Left cardiac atrium (tissue), 4 donors: ENCODE measurements around the gene KSR2. TPM values are rescaled to one million over a fixed set of nuclear protein-coding genes. Genes with fewer than 3 reads are reported as not detected.
"Not testable (repeated sequence)": the region's sequence is repeated elsewhere in the genome, so short reads cannot be mapped to it uniquely, and the experiment has no call there.

Source experiments
- ATAC-seq, 2 donors: fragments of 200-7000 bp; cut with Tn5 transposase; one replicate each; pipeline ENCODE4 v1.9.1; 2020; ENCODE audit warnings: mild to moderate bottlenecking in 2 of 2, moderate library complexity in 2 of 2
- DNase-seq: peaks from one replicate; pipeline ENCODE4 v3.0.0-alpha.2; 2020
- intact Hi-C, 2 donors: fragments of 100-400 bp; cut with DNase I; formaldehyde crosslinking; loops; one replicate each; pipeline versions ENCODE4 v1.14.1 to v1.15.1; 2022 to 2023
- total RNA-seq, 2 donors: library from RNA; stranded (reverse); fragmentation: NEBNext Ultra II Directional; extraction: Animal tissue kit (Norgen Biotek cat#: 25700); gene quantifications; one replicate each; pipeline ENCODE4 v1.2.1, GENCODE V29; 2021
- donor health status: DM: no; HTN: yes; CAD: no.
- donor health status: DM: no; HTN: yes; CAD: no; lungs with severe emphysema.
- donor health status: DM: yes; HTN: yes; CAD: no.
- donor health status: Dilated cardiomyopathy.

KSR2 gene
- total RNA-seq, 2 donors from 2014 or later = under 0.01 to 0.05 TPM

DNA sequence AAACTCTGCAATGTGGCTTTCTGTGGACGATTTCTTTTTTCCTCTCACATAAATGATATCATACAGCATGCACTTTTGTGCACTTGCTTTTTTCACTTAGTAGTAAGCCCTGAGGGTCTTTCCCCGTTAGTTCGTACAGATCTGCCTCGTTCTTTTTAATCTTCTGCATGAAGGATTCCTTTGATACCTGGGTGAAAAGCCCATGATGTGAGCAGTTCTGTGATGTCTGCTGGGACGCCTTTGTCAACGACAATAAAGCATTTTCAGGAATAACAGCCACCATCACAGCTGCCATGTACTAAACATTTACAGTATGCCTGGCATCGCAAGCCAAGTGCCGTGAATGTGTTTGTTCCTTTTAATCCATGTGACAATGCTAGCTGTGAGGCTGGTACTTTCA, 99.2 kb downstream of the KSR2 start:
- intact Hi-C loops = no loop called here
- DNase-seq (no peak), ATAC-seq (no peak)

DNA sequence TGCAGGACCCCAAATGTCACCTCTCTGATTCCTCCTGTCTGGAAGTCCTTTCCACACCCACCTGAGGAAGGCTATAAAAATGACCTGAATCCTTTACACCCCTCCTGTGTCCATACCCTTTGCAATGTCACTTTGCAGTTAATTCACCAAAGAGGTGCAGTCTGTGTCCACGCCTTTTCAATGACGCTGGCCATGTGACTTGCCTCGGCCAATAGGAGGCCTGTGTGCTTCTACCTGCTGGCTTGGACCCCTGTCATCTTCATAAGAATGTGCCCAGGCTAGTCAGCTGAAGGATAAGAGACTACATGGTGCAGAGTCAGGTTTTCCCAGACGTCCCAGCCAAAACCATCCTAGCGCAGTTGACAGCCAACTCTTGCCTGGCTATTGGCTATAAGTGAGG, 101.4 kb downstream of the KSR2 start:
- no peak for ATAC-seq
- intact Hi-C loops = no loop called here
- DNase-seq = no peak

DNA sequence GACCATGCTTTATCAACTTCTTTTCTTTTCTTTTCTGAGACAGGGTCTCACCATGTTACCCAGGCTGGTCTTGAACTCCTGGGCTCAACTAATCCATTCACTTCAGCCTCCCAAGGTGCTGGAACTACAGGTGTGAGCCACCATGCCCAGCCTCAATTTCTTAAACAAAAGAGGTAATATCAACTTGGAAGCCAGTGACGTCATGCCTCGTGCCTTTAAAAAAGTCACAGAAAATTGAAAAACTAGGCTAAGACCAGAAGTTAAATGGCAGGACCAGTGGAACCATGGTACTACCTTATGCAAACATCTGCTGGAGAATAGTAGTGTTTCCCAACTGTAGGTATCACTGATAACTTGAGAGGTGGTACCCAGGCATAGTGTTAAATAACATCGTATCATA, 103.3 kb downstream of the KSR2 start:
- ATAC-seq (no peak), DNase-seq (no peak)
- intact Hi-C loops = no loop called here

DNA sequence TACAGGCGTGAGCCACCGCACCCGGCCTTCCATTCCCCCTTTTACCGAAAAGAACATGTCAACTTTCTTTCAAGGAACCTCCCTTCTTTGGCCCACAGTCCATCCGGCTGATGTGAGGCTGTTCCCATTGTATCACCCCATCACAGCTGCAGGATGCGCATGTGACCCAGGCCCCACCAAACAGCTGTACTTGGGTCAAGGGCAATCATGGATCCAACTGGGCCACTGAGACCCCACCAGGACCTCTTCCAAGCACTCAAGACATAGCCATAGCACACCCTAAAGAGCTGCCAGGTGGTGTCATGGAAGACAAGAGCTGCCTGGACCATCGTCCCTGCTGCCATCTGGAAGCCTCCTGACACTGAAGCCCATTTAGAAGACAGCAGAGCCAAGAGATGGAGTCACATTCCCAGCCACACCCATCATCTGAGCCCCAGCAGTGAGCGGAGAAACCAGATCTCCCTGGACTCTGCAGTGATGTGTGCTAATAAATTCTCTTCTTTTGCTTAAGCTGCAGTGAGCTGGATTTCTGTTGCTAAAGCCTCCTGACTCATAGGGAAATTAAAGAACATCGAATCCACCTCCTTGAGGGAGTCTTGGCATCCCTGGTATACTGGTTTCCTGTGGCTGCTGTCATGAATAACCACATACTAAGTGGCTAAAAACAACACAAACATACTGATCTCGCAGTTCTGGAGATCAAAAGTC, 105.6 kb downstream of the KSR2 start:
- intact Hi-C loops = no loop called here
- no peak for DNase-seq
- no peak for ATAC-seq

DNA sequence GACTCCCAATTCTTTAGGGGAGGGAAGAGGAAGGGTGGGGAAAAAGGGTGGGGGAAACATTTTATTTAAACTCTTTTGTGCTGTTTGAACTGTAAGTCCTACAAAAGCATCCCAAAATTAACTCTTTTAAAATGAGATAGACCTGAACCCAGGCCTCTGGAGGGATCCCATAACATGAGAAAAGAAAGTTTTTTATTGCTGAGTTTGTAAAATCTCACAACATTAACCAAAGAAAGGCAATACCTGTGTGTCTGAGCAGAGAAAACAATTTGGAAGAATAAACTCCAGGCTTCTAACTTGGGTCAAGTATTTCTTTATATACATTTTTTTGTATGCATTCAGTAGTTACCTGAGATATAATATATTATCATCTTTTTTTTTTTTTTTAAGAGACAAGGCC, 107.1 kb downstream of the KSR2 start:
- no peak for DNase-seq
- no peak for ATAC-seq
- intact Hi-C loops = no loop called here

DNA sequence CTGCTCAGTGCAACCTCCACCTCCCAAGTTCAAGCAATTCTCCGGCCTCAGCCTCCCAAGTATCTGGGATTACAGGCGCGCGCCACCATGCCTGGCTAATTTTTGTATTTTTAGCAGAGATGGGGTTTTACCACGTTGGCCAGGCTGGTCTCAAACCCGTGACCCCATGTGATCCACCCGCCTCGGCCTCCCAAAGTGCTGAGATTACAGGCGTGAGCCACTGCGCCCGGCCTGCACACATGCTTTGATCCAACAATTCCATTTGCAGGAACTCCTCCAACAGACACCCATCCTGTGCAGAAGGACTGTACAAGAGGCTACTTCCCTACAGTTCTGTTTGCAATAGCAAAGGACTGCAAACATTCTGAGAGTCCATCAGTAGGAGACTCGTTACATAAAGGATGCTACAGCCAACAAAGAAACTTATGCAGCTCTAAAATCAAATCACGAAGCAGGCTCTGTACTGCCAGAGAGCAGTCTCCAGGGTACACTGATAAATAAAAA, 108.0 kb downstream of the KSR2 start:
- DNase-seq, intact Hi-C loops, ATAC-seq: not testable (repeated sequence)

DNA sequence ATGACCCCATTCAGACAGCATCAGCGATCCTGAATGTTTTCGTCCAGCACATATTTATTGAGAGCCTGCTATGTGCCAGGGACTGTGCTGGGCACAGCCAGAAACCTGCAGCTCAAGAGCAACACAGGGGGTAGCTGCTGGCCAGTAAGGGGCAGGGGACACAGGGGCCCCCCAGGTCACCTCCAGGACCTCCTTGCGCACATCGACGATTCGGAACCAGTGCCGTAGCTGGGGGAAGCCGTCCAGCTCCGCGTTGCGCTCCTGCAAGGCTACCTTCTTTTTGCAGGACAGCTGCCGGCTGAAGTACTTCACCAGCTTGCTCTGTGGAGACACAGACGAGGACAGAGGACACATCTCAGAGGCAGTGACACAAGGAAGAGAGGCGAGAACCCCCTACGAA, 108.7 kb downstream of the KSR2 start:
- intact Hi-C loops = no loop called here
- DNase-seq = no peak
- no peak for ATAC-seq

DNA sequence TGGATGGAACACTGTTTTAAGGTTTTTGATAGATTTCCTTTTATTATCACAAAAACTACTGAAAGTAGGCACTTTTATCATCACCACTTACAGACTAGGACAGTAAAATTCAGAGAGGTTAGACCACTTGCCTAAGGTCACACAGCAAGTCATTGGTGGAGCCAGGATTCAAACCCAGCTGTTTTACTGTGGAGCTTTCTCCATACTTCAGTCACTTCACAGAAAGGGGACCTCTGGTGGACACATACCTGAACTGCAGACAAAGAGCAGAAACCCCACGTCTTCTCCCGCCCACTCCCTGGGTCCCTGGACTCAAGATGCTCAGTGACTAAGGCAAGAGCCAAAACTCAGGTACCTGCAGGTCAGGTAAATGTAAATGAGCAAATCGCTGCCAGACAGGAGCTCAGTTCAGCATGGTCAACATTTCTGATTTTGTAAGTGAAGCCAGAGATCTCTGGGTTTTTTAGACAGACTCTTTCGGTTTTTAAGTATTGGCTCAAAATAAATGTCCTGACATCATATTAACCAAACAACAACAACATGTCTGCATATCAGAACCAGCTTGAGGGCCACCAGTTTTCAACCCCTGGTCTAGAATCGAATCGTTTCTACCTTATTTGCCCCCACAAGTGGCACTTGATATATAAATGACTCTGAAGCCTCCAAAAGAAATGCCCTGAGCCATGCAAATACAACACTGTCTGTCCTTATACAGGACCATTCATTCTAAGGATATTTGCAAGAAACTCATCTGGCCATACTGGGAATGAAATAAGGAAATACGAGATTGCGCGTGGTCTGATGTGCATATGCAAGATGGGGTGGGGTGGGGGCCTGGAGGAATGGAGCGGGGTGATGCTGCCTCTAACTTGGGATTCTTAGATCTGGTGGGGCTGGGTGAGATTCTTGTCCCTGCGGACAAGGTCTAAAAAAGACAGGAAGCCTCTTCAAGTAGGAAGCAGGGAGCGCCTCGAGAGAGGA, 110.9 kb downstream of the KSR2 start:
- peak in 1 of 2 donors; percentile 37 for ATAC-seq
- intact Hi-C loops = no loop called here
- DNase-seq = no peak

DNA sequence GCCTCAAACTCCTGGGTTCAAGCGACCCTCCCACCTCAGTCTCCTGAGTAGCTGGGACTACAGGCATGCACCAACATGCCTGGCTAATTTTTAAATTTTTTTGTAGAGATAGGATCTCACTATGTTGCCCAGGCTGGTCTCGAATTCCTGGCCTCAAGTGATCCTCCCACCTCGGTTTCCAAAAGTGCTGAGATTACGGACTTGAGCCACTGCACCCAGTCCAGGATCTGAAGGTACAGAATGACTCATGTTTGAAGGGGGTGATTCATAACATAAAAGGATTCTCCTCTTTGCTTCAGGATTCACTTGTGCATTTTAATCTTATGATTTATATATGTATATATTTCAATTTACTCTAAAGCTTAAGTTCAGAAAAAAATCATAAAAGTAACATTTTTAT, 111.7 kb downstream of the KSR2 start:
- intact Hi-C loops = not testable (repeated sequence)

DNA sequence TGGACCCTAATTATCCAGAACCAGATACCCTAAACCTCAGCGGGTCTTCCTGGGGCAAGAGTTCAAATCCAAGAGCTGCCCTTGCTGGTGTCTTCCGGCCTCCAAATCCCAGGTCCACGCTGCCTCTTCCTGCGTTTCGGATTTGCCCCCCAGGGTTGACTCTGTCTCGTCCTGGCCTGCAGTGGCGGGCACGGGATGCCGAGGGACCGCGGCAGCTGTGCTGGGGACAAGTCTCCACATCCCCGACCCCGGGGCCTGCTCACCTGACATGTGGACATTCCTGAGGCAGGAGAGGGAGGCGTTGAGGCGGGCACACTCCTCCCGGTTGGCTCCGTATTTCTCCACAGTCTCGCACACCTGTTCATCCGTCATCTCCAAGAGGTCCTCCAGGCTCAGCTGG, 113.6 kb downstream of the KSR2 start:
- intact Hi-C loops = no loop called here
- ATAC-seq (no peak), DNase-seq (no peak)

More for the DNA sequence above, 111.7 kb downstream of the KSR2 start:
- ATAC-seq, DNase-seq: not testable (repeated sequence)

DNA sequence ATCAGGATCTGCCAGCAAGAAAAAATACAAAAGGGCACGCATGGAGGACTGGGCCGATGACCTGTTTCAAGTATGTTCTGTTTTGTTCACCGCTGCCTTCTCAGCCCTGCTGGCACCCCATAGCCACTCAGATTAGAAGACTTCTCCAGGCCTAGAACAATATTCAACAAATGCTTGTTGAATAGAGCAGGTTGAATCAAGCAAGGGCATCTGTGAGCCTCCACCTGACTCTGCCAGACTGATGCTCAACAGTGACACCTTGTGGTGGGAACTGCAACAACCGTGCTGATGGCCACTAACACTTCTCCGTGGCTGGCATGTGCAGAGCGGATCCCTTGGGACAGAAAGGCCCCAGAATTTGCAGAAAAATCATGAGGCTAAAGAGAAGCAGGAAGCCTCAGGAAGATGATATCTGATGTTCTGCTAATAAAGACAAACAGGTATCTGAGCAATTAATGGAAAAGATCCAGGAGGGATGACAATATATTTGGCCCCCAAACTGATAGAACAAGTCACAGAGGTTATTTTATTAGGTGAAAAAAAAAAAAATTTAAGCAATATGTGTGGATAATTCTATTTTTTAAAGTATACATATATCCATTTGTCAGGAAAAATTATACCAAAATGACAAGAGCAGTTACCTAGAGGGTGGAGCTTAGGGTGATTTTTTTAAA, 114.3 kb downstream of the KSR2 start:
- ATAC-seq (no peak), DNase-seq (no peak)
- intact Hi-C loops = no loop called here

DNA sequence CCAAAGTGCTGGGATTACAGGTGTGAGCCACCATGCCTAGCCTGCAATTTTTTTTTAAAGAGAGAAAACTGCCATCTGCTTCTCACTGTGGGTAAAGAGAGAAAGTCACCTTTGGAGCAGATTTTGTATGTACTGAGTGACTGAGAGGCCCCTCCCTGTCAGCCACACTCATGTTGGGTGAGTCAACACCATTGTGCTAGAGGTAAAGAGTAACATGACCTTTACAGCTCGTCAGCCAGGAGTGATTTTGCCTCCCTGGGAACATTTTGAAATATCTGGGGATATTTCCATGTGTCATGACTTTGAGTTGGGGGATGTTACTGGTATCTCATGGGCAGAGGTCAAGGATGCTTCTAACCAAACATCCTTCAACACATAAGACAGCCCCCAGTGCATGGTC, 115.2 kb downstream of the KSR2 start:
- no peak for ATAC-seq
- intact Hi-C loops = no loop called here

DNA sequence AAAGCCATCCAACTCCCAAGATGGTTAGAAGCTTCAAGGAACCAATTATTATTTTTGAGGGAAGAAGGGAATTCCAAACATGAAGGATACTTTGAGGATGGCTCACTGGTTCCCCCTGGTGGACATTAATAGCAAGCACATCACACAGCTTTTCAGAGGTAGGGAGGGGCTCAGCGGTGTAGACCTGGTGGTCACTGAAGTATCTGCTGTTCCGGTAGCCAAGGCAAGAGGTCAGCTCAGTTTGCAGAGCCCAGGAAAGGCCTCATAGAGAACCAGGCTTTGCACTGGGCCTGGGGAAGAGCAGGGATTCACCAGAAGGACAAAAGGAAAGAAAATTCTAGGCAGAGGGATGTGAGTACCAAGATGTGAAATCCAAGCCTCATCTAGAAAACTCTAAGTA, 118.7 kb downstream of the KSR2 start:
- intact Hi-C loops = no loop called here
- DNase-seq = no peak
- no peak for ATAC-seq

More for the DNA sequence above, 115.2 kb downstream of the KSR2 start:
- DNase-seq = no peak

DNA sequence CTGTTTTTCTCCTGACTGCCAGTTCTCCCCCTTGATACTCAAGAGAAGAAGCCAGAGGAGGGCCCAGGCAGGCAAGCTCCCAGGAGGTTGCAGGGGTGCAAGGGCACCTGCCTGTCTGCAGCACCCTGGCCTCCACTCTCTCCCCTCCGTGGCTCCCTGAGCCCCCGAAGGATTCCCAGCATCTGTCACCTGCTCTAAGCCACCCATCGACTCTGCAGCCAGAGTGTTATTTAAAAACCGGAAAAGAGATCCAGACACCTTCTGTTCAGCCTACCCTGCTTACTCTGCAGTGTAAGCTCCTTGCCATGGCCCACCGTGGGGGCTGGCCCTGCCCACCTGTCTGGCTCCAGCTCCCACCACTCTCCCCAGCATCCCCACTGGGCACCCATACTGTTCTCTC, 121.4 kb downstream of the KSR2 start:
- DNase-seq (no peak), ATAC-seq (no peak)
- intact Hi-C loops = no loop called here

DNA sequence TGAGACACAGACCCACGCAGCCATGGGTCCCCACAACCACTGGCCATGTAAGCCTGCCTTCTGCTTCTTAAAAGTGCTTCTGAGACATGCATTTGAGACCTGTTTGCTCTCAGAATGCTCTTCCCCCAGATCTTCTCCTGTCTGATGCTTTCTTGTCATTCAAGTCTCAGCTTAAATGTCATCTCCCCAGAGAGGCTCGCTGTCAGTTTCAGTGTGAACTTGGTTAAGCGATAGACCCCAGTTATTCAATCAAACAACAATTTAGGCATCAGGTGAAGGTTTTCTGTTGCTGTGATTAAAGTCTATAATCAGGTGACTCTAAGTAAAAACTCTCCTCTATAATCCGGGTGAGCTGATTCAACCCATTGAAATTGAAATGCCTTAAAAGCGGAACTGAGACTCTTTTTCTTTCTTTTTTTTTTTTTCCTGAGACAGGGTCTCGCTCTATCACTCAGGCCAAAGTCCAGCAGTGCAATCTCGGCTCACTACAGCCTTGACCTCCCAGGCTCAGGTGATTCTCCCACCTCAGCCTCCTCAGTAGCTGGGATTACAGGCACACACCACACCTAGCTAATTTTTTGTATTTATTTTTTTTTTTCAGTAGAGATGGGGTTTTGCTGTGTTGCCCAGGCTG, 123.4 kb downstream of the KSR2 start:
- no peak for DNase-seq
- intact Hi-C loops = no loop called here
- no peak for ATAC-seq

DNA sequence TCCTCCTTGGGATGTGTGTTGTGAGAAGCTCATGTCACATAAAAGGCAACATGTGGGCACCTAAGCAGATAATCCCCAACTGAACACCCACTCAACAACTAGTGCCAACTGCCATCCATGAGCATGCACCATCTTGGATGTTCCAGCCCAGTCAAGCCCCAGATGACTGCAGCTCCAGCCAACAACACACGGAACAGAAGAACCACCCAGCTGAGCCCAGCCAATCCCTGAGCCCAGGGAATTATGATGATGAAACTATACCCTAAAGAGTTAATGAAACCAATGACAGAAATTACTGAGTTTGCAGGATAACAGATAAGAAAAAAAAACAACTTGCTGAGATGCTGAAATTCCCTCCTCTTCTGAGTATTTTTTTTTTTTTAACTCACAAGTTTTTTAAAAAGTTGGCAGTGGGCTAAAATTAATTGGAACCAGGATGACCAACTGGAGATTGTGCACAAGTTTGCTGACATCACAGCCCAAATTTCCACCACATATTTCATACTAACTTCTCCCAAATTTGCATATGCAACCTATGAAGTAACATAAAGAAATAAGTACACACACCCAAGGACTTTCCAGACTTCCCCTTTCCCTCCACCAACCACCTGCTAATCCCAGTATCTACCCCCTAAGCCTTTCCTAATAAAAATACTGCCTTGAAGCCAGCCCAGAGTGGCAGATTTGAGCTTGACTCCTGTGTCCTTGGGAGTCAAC, 124.5 kb downstream of the KSR2 start:
- ATAC-seq = no peak
- intact Hi-C loops = no loop called here
- DNase-seq = no peak

DNA sequence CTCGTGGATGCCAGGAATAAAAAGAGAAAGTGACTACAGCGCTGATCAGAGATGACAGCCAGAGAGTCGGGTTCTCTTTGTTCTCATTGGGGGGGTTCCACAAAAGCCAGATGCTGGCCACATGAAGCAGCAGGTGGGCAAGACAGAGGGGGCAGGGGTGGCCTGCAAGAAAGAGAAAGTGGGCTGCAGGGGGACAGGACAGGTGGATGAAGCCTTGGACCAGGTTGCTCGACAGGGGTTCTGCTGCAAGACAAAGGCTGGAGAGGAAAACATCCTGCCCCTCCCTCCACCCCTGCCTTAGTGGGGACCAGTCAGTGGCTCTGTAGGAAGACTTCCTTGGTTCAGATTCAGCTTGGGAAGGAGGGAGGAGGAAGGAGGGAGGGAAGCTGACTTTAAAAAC, 126.2 kb downstream of the KSR2 start:
- DNase-seq = no peak
- intact Hi-C loops = no loop called here
- no peak for ATAC-seq

DNA sequence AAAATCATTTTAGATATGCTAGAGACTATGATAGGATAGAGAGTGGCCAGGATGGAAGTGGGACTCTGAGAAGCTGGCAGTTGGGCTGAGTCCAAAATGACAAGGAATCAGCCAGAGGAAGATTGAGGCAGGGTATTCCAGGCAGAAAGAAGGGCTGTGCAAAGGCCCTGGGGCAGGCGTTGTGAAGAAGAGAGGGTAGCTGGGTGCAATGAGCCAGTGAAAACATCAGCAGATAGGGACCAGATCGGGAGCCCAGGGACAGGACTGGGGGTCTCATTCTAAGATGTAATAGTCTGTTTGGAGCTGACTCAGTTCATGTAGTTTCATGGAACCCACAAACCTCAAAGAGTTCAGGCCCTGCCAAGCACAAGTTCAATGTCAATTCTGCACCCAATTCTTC, 126.6 kb downstream of the KSR2 start:
- no peak for DNase-seq
- no peak for ATAC-seq
- intact Hi-C loops = no loop called here

DNA sequence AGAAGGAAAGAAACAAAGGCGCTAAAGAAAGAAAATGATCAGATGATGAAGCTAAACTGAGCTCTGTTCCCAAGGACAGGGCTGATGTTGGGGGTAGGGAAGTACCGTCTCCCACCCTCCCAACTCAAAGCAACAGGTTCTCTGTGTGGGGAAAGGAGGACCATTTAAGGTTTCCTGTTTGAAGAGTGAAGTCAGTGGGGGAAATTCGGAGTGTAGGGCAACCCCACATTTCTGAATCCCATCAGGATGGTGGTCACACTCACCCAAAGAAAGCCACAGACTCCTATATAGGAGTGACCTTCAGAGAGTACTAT, 131.1 kb downstream of the KSR2 start:
- intact Hi-C loops = loop anchor here (1.0 to 10.0 kb wide), 6 partner anchors 253 to 625 kb away; partner anchors contain the start of gene NOS1 (in 1 of the 2)
- DNase-seq (no peak), ATAC-seq (no peak)
